ENCODE measurements around the gene PCCA. TPM values are rescaled to one million over a fixed set of nuclear protein-coding genes. Genes with fewer than 3 reads are reported as not detected.

The PCCA gene
- total RNA-seq, 4 donors from 2014 or later = 34.6 to 58.4 (median 40.1) TPM

GRCh38 chr13:100428986-100429385, 340.1 kb downstream of the PCCA start:
- Histone ChIP-seq H3K27ac (no peak overlapping the region), H3K4me1 (no peaks in the 10 kb centered on the region), H3K9me3 (no peaks in the 10 kb centered on the region), H3K27me3 (no peaks in the 10 kb centered on the region), H3K36me3 (peaks cover 0 to 47% of the 10 kb centered on the region in 2 donors), H3K4me3 (no peak overlapping the region)
- TF ChIP-seq CTCF (IDR thresholded peaks at IDR 0.05) = no peak
- TF ChIP-seq POLR2AphosphoS5 (IDR thresholded peaks at IDR 0.05) = no peak
- TF ChIP-seq EP300 (IDR thresholded peaks at IDR 0.05) = no peak
- TF ChIP-seq POLR2A (IDR thresholded peaks at IDR 0.05) = no peak
- ATAC-seq = no peak
- 89 to 94% methylated on average over 3 of the region's 3 CpGs for WGBS, 2 donors (ENCODE audit: low coverage in 1 of 2)

- Histone ChIP-seq H3K27me3 (no peaks in the 10 kb centered on the region), H3K36me3 (peaks cover 0 to 46% of the 10 kb centered on the region in 2 donors), H3K4me3 (no peak overlapping the region), H3K4me1 (no peaks in the 10 kb centered on the region), H3K27ac (no peak overlapping the region), H3K9me3 (no peaks in the 10 kb centered on the region)
- TF ChIP-seq CTCF (IDR thresholded peaks at IDR 0.05) = no peak
- no peak for TF ChIP-seq POLR2A (IDR thresholded peaks at IDR 0.05)
- no peak for TF ChIP-seq EP300 (IDR thresholded peaks at IDR 0.05)
- no peak for TF ChIP-seq POLR2AphosphoS5 (IDR thresholded peaks at IDR 0.05)
- no peak for ATAC-seq
- 89 to 97% methylated on average over 2 of the region's 2 CpGs for WGBS, 2 donors (ENCODE audit: low coverage in 1 of 2)
Measured at GRCh38 chr13:100432611-100433010, 343.7 kb downstream of the PCCA start.

GRCh38 chr13:100433475-100433874, 344.6 kb downstream of the PCCA start:
- no peaks in the 10 kb centered on the region for H3K9me3 ChIP-seq
- H3K4me1 ChIP-seq = no peaks in the 10 kb centered on the region
- no peak overlapping the region for H3K4me3 ChIP-seq
- TF ChIP-seq POLR2AphosphoS5 (IDR thresholded peaks at IDR 0.05) (no peak), POLR2A (IDR thresholded peaks at IDR 0.05) (no peak), CTCF (IDR thresholded peaks at IDR 0.05) (no peak), EP300 (IDR thresholded peaks at IDR 0.05) (no peak)
- H3K27ac ChIP-seq = no peak overlapping the region
- H3K27me3 ChIP-seq = no peaks in the 10 kb centered on the region
- ATAC-seq = no peak
- peaks cover 0 to 44% of the 10 kb centered on the region in 2 donors for H3K36me3 ChIP-seq

GRCh38 chr13:100434010-100434763, 345.3 kb downstream of the PCCA start:
- Histone ChIP-seq H3K27me3 (no peaks in the 10 kb centered on the region), H3K4me3 (no peak overlapping the region), H3K4me1 (no peaks in the 10 kb centered on the region), H3K36me3 (peaks cover 0 to 42% of the 10 kb centered on the region in 2 donors), H3K9me3 (no peaks in the 10 kb centered on the region), H3K27ac (no peak overlapping the region)
- no peak for ATAC-seq
- WGBS, 2 donors (ENCODE audit: low coverage in 1 of 2) = 94 to 100% methylated on average over 1 to 4 of the region's 5 CpGs
- TF ChIP-seq EP300 (IDR thresholded peaks at IDR 0.05) (no peak), POLR2AphosphoS5 (IDR thresholded peaks at IDR 0.05) (no peak), POLR2A (IDR thresholded peaks at IDR 0.05) (no peak), CTCF (IDR thresholded peaks at IDR 0.05) (no peak)

- Histone ChIP-seq H3K36me3 (peaks cover 0 to 28% of the 10 kb centered on the region in 2 donors), H3K27ac (no peak overlapping the region), H3K27me3 (no peaks in the 10 kb centered on the region), H3K4me1 (peaks cover 0 to 8% (median 0%) of the 10 kb centered on the region in 3 donors), H3K4me3 (no peak overlapping the region), H3K9me3 (no peaks in the 10 kb centered on the region)
- WGBS, 2 donors (ENCODE audit: low coverage in 1 of 2) = 95% methylated on average over 4 of the region's 4 CpGs; no CpG with 5 or more reads in 1 of the 2 donors
- ATAC-seq = no peak
- TF ChIP-seq CTCF (IDR thresholded peaks at IDR 0.05) = no peak
- no peak for TF ChIP-seq EP300 (IDR thresholded peaks at IDR 0.05)
- TF ChIP-seq POLR2A (IDR thresholded peaks at IDR 0.05) = no peak
- no peak for TF ChIP-seq POLR2AphosphoS5 (IDR thresholded peaks at IDR 0.05)
Measured at GRCh38 chr13:100436099-100436498, 347.2 kb downstream of the PCCA start.
